RWPE2 (cell line): Measurements from ENCODE around the gene BRPF3.

Source experiments
- ATAC-seq: fragments of 200-7000 bp; cut with Tn5 transposase; 3 replicates; pipeline ENCODE4 v1.9.1; 2021; ENCODE audit warnings: low read depth
- DNase-seq: peaks from one replicate; pipeline ENCODE4 v3.0.0-alpha.2; 2020; ENCODE audit warnings: low spot score
- H3K27ac ChIP-seq: fragments of 450-650 bp; 2 replicates; pipeline ENCODE4 v1.5.1; 2017; ENCODE audit warnings: mild to moderate bottlenecking; ENCODE audit not compliant: poor library complexity, severe bottlenecking
- H3K27me3 ChIP-seq: fragments of 250-450 bp; sonication (Bioruptor Pico); 2 replicates; pipeline ENCODE4 v1.5.1; 2021; ENCODE audit warnings: mild to moderate bottlenecking, moderate library complexity; ENCODE audit not compliant: insufficient read depth, poor library complexity, severe bottlenecking
- H3K36me3 ChIP-seq: fragments of 250-450 bp; sonication (Bioruptor Pico); 2 replicates; pipeline ENCODE4 v1.5.1; 2020; ENCODE audit warnings: low read depth, mild to moderate bottlenecking, moderate library complexity
- H3K4me1 ChIP-seq: fragments of 250-450 bp; sonication (Bioruptor Pico); 2 replicates; pipeline ENCODE4 v1.5.1; 2021; ENCODE audit warnings: mild to moderate bottlenecking, moderate library complexity; ENCODE audit not compliant: insufficient read depth, poor library complexity, severe bottlenecking
- H3K4me3 ChIP-seq: fragments of 250-450 bp; sonication (Bioruptor Pico); 2 replicates; pipeline ENCODE4 v1.5.1; 2021; ENCODE audit warnings: mild to moderate bottlenecking, moderate library complexity; ENCODE audit not compliant: severe bottlenecking
- H3K9me3 ChIP-seq: fragments of 250-450 bp; sonication (Bioruptor Pico); 2 replicates; pipeline ENCODE4 v1.5.1; 2021; ENCODE audit warnings: mild to moderate bottlenecking, moderate library complexity; ENCODE audit not compliant: severe bottlenecking
- CTCF ChIP-seq: fragments of 450-650 bp; IDR thresholded peaks from one replicate; pipeline ENCODE4 v1.5.1; 2017; ENCODE audit warnings: mild to moderate bottlenecking, moderate library complexity; ENCODE audit not compliant: poor library complexity, severe bottlenecking

BRPF3 gene

GRCh38 chr6:36280983-36281382 lies 84.4 kb downstream of the BRPF3 start:
- no peak overlapping the region for H3K27ac ChIP-seq

More at GRCh38 chr6:36280983-36281382, 84.4 kb downstream of the BRPF3 start:
- ATAC-seq (no peak), DNase-seq (no peak)
- Histone ChIP-seq H3K4me1 (no peaks in the 10 kb centered on the region), H3K27me3 (peaks cover 3% of the 10 kb centered on the region), H3K4me3 (no peak overlapping the region), H3K9me3 (no peaks in the 10 kb centered on the region), H3K36me3 (no peaks in the 10 kb centered on the region)
- TF ChIP-seq CTCF, result no peak
